Activated CD8-positive, alpha-beta T cell treated with anti-CD3 and anti-CD28 coated beads for 36 hours (primary cell): ENCODE data around the gene CAVIN1. TPM values are rescaled to one million over a fixed set of nuclear protein-coding genes. Genes with fewer than 3 reads are reported as not detected.

Experiments used
- ATAC-seq: fragments of 200-7000 bp; cut with Tn5 transposase; one replicate; pipeline ENCODE4 v1.10.0; 2021; ENCODE audit warnings: mild to moderate bottlenecking, moderate library complexity
- CTCF ChIA-PET: fragments of 350-600 bp; sonication (Branson Sonifier 250); formaldehyde crosslinking; loops from one replicate; lab custom pipeline; 2021; ENCODE audit warnings: antibody characterized with exemption; lab: Charles Lee
- POLR2A ChIA-PET: fragments of 350-600 bp; sonication (Branson Sonifier 250); formaldehyde crosslinking; loops from one replicate; lab custom pipeline; 2021; ENCODE audit warnings: antibody characterized with exemption; lab: Charles Lee
- DNase-seq: peaks from one replicate; pipeline ENCODE4 v3.0.0-alpha.2; 2020
- H3K27ac Mint-ChIP-seq: one replicate; pipeline ENCODE4 v1.8.0; 2021; ENCODE audit warnings: mild to moderate bottlenecking, mixed read lengths
- H3K27me3 Mint-ChIP-seq: one replicate; pipeline ENCODE4 v1.8.0; 2021; ENCODE audit warnings: mixed read lengths
- H3K36me3 Mint-ChIP-seq: one replicate; pipeline ENCODE4 v1.8.0; 2021; ENCODE audit warnings: low read depth, mixed read lengths
- H3K4me1 Mint-ChIP-seq: one replicate; pipeline ENCODE4 v1.8.0; 2021; ENCODE audit warnings: low read depth, mixed read lengths
- H3K4me3 Mint-ChIP-seq: one replicate; pipeline ENCODE4 v1.8.0; 2021; ENCODE audit warnings: mild to moderate bottlenecking, moderate library complexity, mixed read lengths
- H3K9me3 Mint-ChIP-seq: one replicate; pipeline ENCODE4 v1.8.0; 2021; ENCODE audit warnings: mixed read lengths
- CTCF ChIP-seq: fragments of 200-600 bp; IDR thresholded peaks from one replicate; pipeline ENCODE4 v1.8.0; 2022; ENCODE audit warnings: antibody characterized with exemption, mild to moderate bottlenecking
- intact Hi-C: fragments of 100-400 bp; cut with micrococcal nuclease; formaldehyde crosslinking; loops from one replicate; pipeline ENCODE4 v1.10.0; 2022
- total RNA-seq, 2 experiments: library from RNA; stranded (reverse); gene quantifications; one replicate each; pipeline ENCODE4 v1.2.3, GENCODE V29; 2021

CAVIN1 gene
- total RNA-seq, 2 experiments from 2014 or later, result 1.8 to 2.0 TPM

DNA sequence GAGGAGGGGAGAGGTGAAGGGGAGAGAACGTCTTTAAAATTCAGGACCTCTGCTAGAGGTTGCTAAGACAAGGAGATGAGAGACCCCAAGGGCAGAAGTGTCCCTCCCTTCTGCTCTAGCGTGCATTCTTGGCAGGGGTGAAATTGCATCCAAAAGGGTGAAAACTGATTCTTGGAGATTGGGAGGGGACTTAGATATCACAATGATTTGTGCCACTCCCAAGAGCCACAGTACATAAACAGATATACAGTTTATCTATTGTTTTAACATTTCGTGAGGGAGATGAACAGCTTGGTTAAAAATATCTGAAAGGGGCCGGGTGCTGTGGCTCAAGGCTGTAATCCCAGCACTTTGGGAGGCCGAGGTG lies 12.8 kb downstream of the CAVIN1 start:
- H3K27ac Mint-ChIP-seq, result no peak overlapping the region
- H3K9me3 Mint-ChIP-seq, result no peaks in the 10 kb centered on the region
- CTCF ChIA-PET, result interaction anchor here (1.2 to 32.2 kb wide), 6 partner anchors 18 to 229 kb away, joined by 3 to 968 read pairs (median 6); partner anchors contain the start of gene STAT3
- DNase-seq (no peak), ATAC-seq (no peak)
- TF ChIP-seq CTCF, result no peak
- POLR2A ChIA-PET, result interaction anchor here (0.7 to 1.8 kb wide), 2 partner anchors 99 to 269 kb away, joined by 3 to 5 read pairs; no protein-coding TSS in a partner anchor
- intact Hi-C loops, result no loop called here
- no peaks in the 10 kb centered on the region for H3K27me3 Mint-ChIP-seq
- H3K4me3 Mint-ChIP-seq, result no peak overlapping the region
- no peaks in the 10 kb centered on the region for H3K36me3 Mint-ChIP-seq
- H3K4me1 Mint-ChIP-seq, result peaks cover 22% of the 10 kb centered on the region

- no peak for TF ChIP-seq CTCF
- intact Hi-C loops, result no loop called here
- Mint-ChIP-seq H3K27ac (no peak overlapping the region), H3K36me3 (no peaks in the 10 kb centered on the region), H3K4me1 (peaks cover 16% of the 10 kb centered on the region), H3K4me3 (no peak overlapping the region), H3K9me3 (no peaks in the 10 kb centered on the region), H3K27me3 (no peaks in the 10 kb centered on the region)
- ATAC-seq (no peak), DNase-seq (no peak)
- ChIA-PET CTCF (interaction anchor here (1.1 to 32.2 kb wide), 6 partner anchors 17 to 228 kb away, joined by 3 to 968 read pairs (median 6); partner anchors contain the start of gene STAT3), POLR2A (interaction anchor here (0.7 to 1.8 kb wide), 4 partner anchors 11 to 270 kb away, joined by 3 to 5 read pairs (median 4); no protein-coding TSS in a partner anchor)
Measured at GRCh38 chr17:42409523-42410318, 13.3 kb downstream of the CAVIN1 start.

DNA sequence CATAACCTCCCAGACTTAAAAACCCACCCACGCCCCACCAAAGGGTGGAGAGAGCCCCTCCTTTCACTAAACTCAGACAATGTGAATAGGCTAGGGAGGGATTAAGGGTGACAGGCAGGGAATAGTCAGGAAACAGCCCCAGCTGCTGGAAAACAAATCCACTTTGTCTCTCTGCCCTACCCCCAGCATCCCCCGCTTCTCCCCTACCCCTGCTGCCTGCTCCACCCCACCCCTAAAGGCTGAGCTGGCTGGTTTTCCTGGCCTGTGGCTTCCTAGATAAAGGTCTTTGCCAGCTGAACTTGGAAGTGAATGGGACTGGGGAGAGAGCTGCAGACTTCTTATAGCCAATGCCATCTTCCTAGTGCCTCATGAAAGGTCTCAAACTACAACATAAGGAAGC lies 15.0 kb downstream of the CAVIN1 start:
- ChIA-PET POLR2A (interaction anchor here (1.0 kb wide), 1 partner anchor 119 kb away, joined by 3 read pairs; no protein-coding TSS in a partner anchor), CTCF (interaction anchor here (1.3 to 32.2 kb wide), 8 partner anchors 8 to 119 kb away, joined by 3 to 968 read pairs (median 8); partner anchors contain the start of gene STAT3)
- no peaks in the 10 kb centered on the region for H3K9me3 Mint-ChIP-seq
- DNase-seq, result no peak
- peaks cover 16% of the 10 kb centered on the region for H3K4me1 Mint-ChIP-seq
- H3K27ac Mint-ChIP-seq, result no peak overlapping the region
- no peak for ATAC-seq
- TF ChIP-seq CTCF, result no peak
- H3K27me3 Mint-ChIP-seq, result no peaks in the 10 kb centered on the region
- H3K36me3 Mint-ChIP-seq, result no peaks in the 10 kb centered on the region
- no peak overlapping the region for H3K4me3 Mint-ChIP-seq
- intact Hi-C loops, result no loop called here

DNA sequence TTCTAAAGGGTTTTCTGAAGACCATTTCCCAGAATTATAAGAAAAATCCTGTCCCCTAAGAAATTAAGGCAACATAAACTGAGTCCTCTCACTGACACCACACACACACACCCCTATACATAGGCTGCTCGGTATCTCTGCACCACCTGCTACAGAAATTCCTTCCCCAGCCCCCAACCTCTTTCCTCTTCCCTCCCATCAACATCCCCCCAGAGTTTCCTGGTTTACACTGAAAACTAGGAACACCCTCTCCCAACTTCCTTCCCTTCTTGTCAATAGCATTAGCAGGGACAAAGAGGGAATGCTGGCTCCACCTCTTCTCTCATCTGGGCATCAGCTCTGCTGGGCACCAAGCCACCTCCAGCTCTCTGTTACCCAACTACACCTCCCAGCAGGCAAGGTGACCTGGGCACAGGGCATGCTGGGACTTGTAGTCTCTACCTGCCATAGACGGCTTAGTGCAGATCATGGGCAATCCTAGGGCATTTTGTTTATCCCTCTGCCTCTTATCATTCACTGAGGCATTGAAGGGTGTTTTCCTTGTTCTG lies 15.7 kb downstream of the CAVIN1 start:
- DNase-seq, result peak; percentile 77
- Mint-ChIP-seq H3K4me3 (no peak overlapping the region), H3K4me1 (peaks cover 20% of the 10 kb centered on the region), H3K27me3 (no peaks in the 10 kb centered on the region), H3K36me3 (no peaks in the 10 kb centered on the region), H3K27ac (no peak overlapping the region), H3K9me3 (no peaks in the 10 kb centered on the region)
- ChIA-PET POLR2A (interaction anchor here (1.0 to 5.6 kb wide), 4 partner anchors 60 to 118 kb away, joined by 3 to 39 read pairs (median 5); no protein-coding TSS in a partner anchor), CTCF (interaction anchor here (1.0 to 32.2 kb wide), 27 partner anchors 7 to 390 kb away, joined by 3 to 968 read pairs (median 6); partner anchors contain the start of genes CAVIN1, DNAJC7, GHDC and STAT3)
- intact Hi-C loops, result loop anchor here (2.0 kb wide), 1 partner anchor 85 kb away; no protein-coding TSS in a partner anchor
- TF ChIP-seq CTCF, result no peak
- peak; percentile 83 for ATAC-seq
